Transverse colon (tissue), 4 donors: ENCODE measurements around the gene RICTOR.

Experiments used
- EP300 ChIP-seq: sonication (generic); formaldehyde crosslinking; IDR thresholded peaks from one replicate; pipeline ENCODE4 v1.6.1; 2017; ENCODE audit warnings: antibody characterized with exemption, low read depth
- POLR2A ChIP-seq: fragments of 450-650 bp; IDR thresholded peaks from one replicate; pipeline ENCODE4 v1.6.1; 2016; ENCODE audit warnings: antibody characterized with exemption, mild to moderate bottlenecking, moderate library complexity
- POLR2AphosphoS5 ChIP-seq, 3 donors: sonication (generic); formaldehyde crosslinking; IDR thresholded peaks; one replicate each; pipeline ENCODE4 v1.6.1; 2016; ENCODE audit warnings: antibody characterized with exemption in 3 of 3
- TF ChIP-seq, protein P1 (sequence below), 5 experiments: fragments of 200-600 bp in 3 of 5; fragments of 450-650 bp in 2 of 5; sonication (generic) in 3 of 5; IDR thresholded peaks; 1 replicate in 2 of 5; 2 replicates in 3 of 5; pipeline ENCODE4 v1.5.1; 2016 to 2017; ENCODE audit warnings: antibody characterized with exemption in 5 of 5, inconsistent platforms in 3 of 5, mild to moderate bottlenecking in 2 of 5, moderate library complexity in 1 of 5

- TF ChIP-seq, protein P1, sequence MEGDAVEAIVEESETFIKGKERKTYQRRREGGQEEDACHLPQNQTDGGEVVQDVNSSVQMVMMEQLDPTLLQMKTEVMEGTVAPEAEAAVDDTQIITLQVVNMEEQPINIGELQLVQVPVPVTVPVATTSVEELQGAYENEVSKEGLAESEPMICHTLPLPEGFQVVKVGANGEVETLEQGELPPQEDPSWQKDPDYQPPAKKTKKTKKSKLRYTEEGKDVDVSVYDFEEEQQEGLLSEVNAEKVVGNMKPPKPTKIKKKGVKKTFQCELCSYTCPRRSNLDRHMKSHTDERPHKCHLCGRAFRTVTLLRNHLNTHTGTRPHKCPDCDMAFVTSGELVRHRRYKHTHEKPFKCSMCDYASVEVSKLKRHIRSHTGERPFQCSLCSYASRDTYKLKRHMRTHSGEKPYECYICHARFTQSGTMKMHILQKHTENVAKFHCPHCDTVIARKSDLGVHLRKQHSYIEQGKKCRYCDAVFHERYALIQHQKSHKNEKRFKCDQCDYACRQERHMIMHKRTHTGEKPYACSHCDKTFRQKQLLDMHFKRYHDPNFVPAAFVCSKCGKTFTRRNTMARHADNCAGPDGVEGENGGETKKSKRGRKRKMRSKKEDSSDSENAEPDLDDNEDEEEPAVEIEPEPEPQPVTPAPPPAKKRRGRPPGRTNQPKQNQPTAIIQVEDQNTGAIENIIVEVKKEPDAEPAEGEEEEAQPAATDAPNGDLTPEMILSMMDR (IDR thresholded peaks at IDR 0.05), result no peak
- no peak for TF ChIP-seq POLR2A
- no peak for TF ChIP-seq POLR2AphosphoS5 (IDR thresholded peaks at IDR 0.05)
- no peak for TF ChIP-seq EP300
These were observed 47.7 kb upstream of the RICTOR start for GRCh38 chr5:39121922-39122321.
